ENCODE measurements around the gene NTN1. TPM values are rescaled to one million over a fixed set of nuclear protein-coding genes. Genes with fewer than 3 reads are reported as not detected.

Gene NTN1
- total and polyA plus RNA-seq, 2 of the 13 experiments (the other 11 are each of a cell fraction or from before 2014, with no cell fraction given), result 0.04 to 0.05 TPM

- WGBS (ENCODE audit: low lambda C conversion rate), result 98% methylated on average over 5 of the region's 6 CpGs
- intact Hi-C loops (cut with micrococcal nuclease; ENCODE audit: unreplicated experiment), result no loop called here
- no peak for FAIRE-seq
Observed at GRCh38 chr17:9268546-9268945, 247.2 kb downstream of the NTN1 start.

More at GRCh38 chr17:9268546-9268945, 247.2 kb downstream of the NTN1 start:
- Histone ChIP-seq H3K27me3 (ENCODE audit: control insufficient read depth in 1 of 2, insufficient read depth in 2 of 2, low read length in 2 of 2) (no peaks in the 10 kb centered on the region), H3K4me1 (ENCODE audit: insufficient read depth, low read length) (no peaks in the 10 kb centered on the region), H3K4me3 (replicated peaks in 1 of 3; ENCODE audit: insufficient read depth in 1 of 3, low read depth in 2 of 3, low read length in 3 of 3) (no peak overlapping the region), H3K27ac (ENCODE audit: extremely low read length, insufficient read depth, low read length) (no peak overlapping the region), H3K79me2 (ENCODE audit: insufficient read depth, low read length) (no peaks in the 10 kb centered on the region), H3K4me2 (ENCODE audit: low read depth, low read length) (no peak overlapping the region), H3K36me3 (replicated peaks in 1 of 2; ENCODE audit: control insufficient read depth in 1 of 2, insufficient read depth in 2 of 2, low read length in 2 of 2) (no peaks in the 10 kb centered on the region), H4K20me1 (ENCODE audit: insufficient read depth, low read length) (no peaks in the 10 kb centered on the region), H3K9ac (ENCODE audit: insufficient read depth, low read depth, low read length) (no peak overlapping the region), H3K9me3 (ENCODE audit: low read length) (no peaks in the 10 kb centered on the region), H2AFZ (ENCODE audit: low read length) (no peak overlapping the region)
- POLR2A ChIA-PET, result no interaction called here
- no peak for DNase-seq (ENCODE audit: low spot score)
- in situ Hi-C loops (cut with HindIII; ENCODE audit: extremely low pct_ligation_motif_present, low pct_unique_long_range_greater_than_20kb), result no loop called here
- no TSS peak for BruUV-seq (replicated peaks)
- ATAC-seq, result no peak
- CTCF ChIA-PET (ENCODE audit: low intra/inter-chr PET ratio, low total read pairs), result no interaction called here
- TF ChIP-seq, protein P1, sequence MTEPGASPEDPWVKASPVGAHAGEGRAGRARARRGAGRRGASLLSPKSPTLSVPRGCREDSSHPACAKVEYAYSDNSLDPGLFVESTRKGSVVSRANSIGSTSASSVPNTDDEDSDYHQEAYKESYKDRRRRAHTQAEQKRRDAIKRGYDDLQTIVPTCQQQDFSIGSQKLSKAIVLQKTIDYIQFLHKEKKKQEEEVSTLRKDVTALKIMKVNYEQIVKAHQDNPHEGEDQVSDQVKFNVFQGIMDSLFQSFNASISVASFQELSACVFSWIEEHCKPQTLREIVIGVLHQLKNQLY (CRISPR knock-in tag; IDR thresholded peaks at IDR 0.05), result no peak
- TF ChIP-seq, protein P2, sequence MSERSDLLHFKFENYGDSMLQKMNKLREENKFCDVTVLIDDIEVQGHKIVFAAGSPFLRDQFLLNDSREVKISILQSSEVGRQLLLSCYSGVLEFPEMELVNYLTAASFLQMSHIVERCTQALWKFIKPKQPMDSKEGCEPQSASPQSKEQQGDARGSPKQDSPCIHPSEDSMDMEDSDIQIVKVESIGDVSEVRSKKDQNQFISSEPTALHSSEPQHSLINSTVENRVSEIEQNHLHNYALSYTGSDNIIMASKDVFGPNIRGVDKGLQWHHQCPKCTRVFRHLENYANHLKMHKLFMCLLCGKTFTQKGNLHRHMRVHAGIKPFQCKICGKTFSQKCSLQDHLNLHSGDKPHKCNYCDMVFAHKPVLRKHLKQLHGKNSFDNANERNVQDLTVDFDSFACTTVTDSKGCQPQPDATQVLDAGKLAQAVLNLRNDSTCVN (CRISPR knock-in tag; IDR thresholded peaks at IDR 0.05; ENCODE audit: borderline replicate concordance), result no peak
- TF ChIP-seq ZGPAT (CRISPR knock-in tag; IDR thresholded peaks at IDR 0.05) (no peak), RFXANK (CRISPR knock-in tag; IDR thresholded peaks at IDR 0.05) (no peak), YY1 (IDR thresholded peaks at IDR 0.05; ENCODE audit: insufficient read depth, insufficient replicate concordance, low read depth, low read length) (no peak), RAD21 (CRISPR knock-in tag; IDR thresholded peaks at IDR 0.05) (no peak), ZNF138 (CRISPR knock-in tag; IDR thresholded peaks at IDR 0.05; ENCODE audit: low read depth) (no peak), EP300 (IDR thresholded peaks at IDR 0.05; ENCODE audit: low read depth in 2 of 2, low read length in 2 of 2) (no peak), EP300 (CRISPR knock-in tag; IDR thresholded peaks at IDR 0.05; ENCODE audit: borderline replicate concordance) (no peak), ZNF784 (CRISPR knock-in tag; IDR thresholded peaks at IDR 0.05; ENCODE audit: borderline replicate concordance) (no peak), ZFP36 (IDR thresholded peaks at IDR 0.05; ENCODE audit: borderline replicate concordance, low read depth, low read length, partially characterized antibody) (no peak), MEIS2 (CRISPR knock-in tag; IDR thresholded peaks at IDR 0.05) (no peak)

Data from HepG2 (cell line).